ENCODE results near the gene CCNQ.

CCNQ gene

GRCh38 chrX:153562546-153562945 lies 36.4 kb downstream of the CCNQ start:
- no peak overlapping the region for H3K4me3 ChIP-seq (ENCODE audit: low read depth, low read length)
- TF ChIP-seq POLR2A (IDR thresholded peaks at IDR 0.05; ENCODE audit: extremely low read depth, insufficient read length) (no peak), CTCF (IDR thresholded peaks at IDR 0.05; ENCODE audit: low read depth, low read length) (no peak), MYC (IDR thresholded peaks at IDR 0.05; ENCODE audit: low read depth, low read length) (no peak), MAX (IDR thresholded peaks at IDR 0.05; ENCODE audit: low read depth, low read length) (no peak)
- no peak for DNase-seq (ENCODE audit: low read depth)

GRCh38 chrX:153561337-153561736 lies 37.6 kb downstream of the CCNQ start:
- peak overlapping the region; percentile 32 for H3K4me3 ChIP-seq (ENCODE audit: low read depth, low read length)
- peak; percentile 90 for DNase-seq (ENCODE audit: low read depth)
- TF ChIP-seq POLR2A (IDR thresholded peaks at IDR 0.05; ENCODE audit: extremely low read depth, insufficient read length): no peak
- TF ChIP-seq MAX (IDR thresholded peaks at IDR 0.05; ENCODE audit: low read depth, low read length): peak; percentile 52; the same call in 1 of the 2 replicates

DNA sequence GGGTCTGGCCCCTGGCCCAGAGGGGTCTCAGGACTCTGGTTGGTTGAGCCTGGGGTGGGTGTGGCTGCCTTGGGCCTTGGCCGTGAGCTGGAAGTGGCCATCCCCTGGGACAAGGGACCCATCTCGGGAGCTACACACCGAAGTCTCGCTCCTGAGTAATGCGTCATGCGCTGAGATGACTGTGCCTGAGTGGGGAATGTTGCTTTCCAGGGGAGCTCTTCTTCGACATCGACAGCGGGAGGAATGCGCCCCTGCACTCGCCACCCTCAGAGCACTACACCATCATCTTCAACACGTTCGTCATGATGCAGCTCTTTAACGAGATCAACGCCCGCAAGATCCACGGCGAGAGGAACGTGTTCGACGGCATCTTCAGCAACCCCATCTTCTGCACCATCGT lies 38.5 kb downstream of the CCNQ start:
- DNase-seq (ENCODE audit: low read depth): no peak
- peak overlapping the region; percentile 1 for H3K4me3 ChIP-seq (ENCODE audit: low read depth, low read length)
- TF ChIP-seq POLR2A (IDR thresholded peaks at IDR 0.05; ENCODE audit: extremely low read depth, insufficient read length): no peak
- TF ChIP-seq MYC (IDR thresholded peaks at IDR 0.05; ENCODE audit: low read depth, low read length): no peak
- no peak for TF ChIP-seq CTCF (IDR thresholded peaks at IDR 0.05; ENCODE audit: low read depth, low read length)
- TF ChIP-seq MAX (IDR thresholded peaks at IDR 0.05; ENCODE audit: low read depth, low read length): no peak

DNA sequence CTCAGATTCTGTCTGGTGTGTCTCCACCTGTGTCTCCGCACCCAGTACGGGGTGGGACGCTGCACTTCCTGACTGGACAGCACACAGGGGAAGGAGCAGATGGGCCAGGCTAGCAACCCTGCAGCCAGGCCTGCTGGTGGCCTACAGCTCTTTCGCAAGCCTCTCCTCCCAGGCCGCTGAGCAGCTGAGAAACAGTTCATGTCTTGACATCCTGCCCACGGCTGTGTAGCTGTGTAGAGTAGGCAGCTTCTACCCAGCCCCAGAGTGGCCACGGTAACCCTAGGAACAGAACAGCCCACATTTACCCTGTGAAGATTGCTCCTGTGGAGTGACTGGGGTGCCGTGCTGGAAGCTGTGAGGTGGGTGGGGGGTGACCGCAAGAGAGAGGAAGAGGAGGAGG lies 38.9 kb downstream of the CCNQ start:
- TF ChIP-seq POLR2A (IDR thresholded peaks at IDR 0.05; ENCODE audit: extremely low read depth, insufficient read length): no peak
- H3K4me3 ChIP-seq (ENCODE audit: low read depth, low read length): no peak overlapping the region
- peak; percentile 86 for DNase-seq (ENCODE audit: low read depth)

GRCh38 chrX:153557618-153558355 lies 41.2 kb downstream of the CCNQ start:
- no peak for DNase-seq (ENCODE audit: low read depth)

DNA sequence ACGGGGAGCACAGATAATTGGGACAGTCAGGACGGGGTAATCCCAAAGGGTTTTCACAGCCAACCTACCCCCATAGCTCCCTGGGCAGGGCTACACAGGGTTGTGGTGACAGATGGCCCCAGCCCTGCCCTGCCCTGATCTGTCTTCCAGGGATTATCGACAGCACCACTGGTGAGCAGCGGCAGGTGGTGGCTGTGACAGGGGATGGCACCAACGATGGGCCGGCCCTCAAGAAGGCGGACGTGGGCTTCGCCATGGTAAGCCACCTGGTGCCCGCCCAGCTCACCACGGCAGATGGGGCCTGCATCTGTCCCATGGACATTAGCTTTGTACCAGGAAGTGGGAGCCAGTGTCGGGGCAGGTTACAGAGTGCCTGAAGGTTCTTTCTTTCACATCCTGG lies 42.2 kb downstream of the CCNQ start:
- TF ChIP-seq MYC (IDR thresholded peaks at IDR 0.05; ENCODE audit: low read depth, low read length) (no peak), MAX (IDR thresholded peaks at IDR 0.05; ENCODE audit: low read depth, low read length) (no peak), CTCF (IDR thresholded peaks at IDR 0.05; ENCODE audit: low read depth, low read length) (no peak), POLR2A (IDR thresholded peaks at IDR 0.05; ENCODE audit: extremely low read depth, insufficient read length) (no peak)
- no peak overlapping the region for H3K4me3 ChIP-seq (ENCODE audit: low read depth, low read length)
- DNase-seq (ENCODE audit: low read depth): no peak

More at GRCh38 chrX:153557618-153558355, 41.2 kb downstream of the CCNQ start:
- no peak for TF ChIP-seq CTCF (IDR thresholded peaks at IDR 0.05; ENCODE audit: low read depth, low read length)
- H3K4me3 ChIP-seq (ENCODE audit: low read depth, low read length): no peak overlapping the region

GRCh38 chrX:153554519-153555167 lies 44.3 kb downstream of the CCNQ start:
- no peak overlapping the region for H3K4me3 ChIP-seq (ENCODE audit: low read depth, low read length)
- TF ChIP-seq MAX (IDR thresholded peaks at IDR 0.05; ENCODE audit: low read depth, low read length) (no peak), MYC (IDR thresholded peaks at IDR 0.05; ENCODE audit: low read depth, low read length) (no peak), POLR2A (IDR thresholded peaks at IDR 0.05; ENCODE audit: extremely low read depth, insufficient read length) (no peak), CTCF (IDR thresholded peaks at IDR 0.05; ENCODE audit: low read depth, low read length) (peak; percentile 74)
- peak; percentile 74 for DNase-seq (ENCODE audit: low read depth)

Data from NB4 (cell line).